HFF-Myc (cell line): ENCODE data around the gene BCL7A.

Source experiments
- DNase-seq: peaks from one replicate; pipeline ENCODE4 v3.0.0-alpha.2; 2011; ENCODE audit warnings: low read depth; ENCODE audit errors: extremely low read depth
- H3K4me3 ChIP-seq: replicated peaks from 2 replicates; pipeline ENCODE4 v1.5.1; 2011; ENCODE audit warnings: low read depth, mild to moderate bottlenecking, control low read depth, low read length
- CTCF ChIP-seq: IDR thresholded peaks from 2 replicates; pipeline ENCODE4 v1.5.1; 2012; ENCODE audit warnings: mild to moderate bottlenecking, low read depth, low read length, control low read depth; ENCODE audit errors: missing control alignments

Gene BCL7A

DNA sequence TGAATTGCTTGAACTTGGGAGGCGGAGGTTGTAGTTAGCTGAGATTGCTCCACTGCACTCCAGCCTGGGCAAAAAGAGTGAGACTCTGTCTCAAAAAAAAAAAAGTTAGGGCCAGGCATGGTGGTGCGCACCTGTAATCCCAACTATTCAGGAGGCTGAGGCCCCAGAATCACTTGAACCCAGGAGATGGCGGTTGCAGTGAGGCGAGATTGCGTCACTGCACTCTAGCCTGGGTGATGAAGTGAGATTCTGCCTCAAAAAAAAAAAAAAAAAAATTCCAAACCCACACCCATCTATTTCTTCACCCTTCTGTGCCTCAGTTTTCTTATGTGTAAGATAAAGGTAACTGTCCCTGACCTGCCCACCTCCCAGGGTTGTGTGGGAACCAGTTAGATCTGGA is 45.9 kb downstream of the BCL7A start:
- TF ChIP-seq CTCF: no peak
- DNase-seq: no peak
- no peak overlapping the region for H3K4me3 ChIP-seq

DNA sequence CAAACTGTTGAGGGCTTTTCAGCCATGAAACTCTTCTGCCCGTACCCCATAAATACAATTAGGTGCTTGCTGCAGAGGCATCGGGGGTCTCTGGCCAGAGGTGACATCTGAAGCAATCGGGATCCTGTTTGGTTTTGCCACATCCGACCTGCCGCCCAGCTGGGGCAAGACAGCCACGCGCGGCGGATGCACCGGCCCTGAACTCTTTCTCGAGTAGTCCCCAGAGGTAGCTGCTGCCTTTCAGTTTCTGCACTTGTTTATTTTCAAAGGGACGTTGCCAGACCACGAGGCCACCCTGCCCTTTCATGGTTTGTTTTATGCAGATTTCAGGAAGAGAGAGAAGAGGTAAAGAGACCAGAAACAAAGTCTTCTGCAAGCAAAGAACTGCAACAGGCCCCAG is 46.3 kb downstream of the BCL7A start:
- H3K4me3 ChIP-seq: no peak overlapping the region
- TF ChIP-seq CTCF: no peak
- DNase-seq: no peak

GRCh38 chr12:122072031-122072970 is 50.6 kb downstream of the BCL7A start:
- no peak for TF ChIP-seq CTCF
- DNase-seq: no peak
- H3K4me3 ChIP-seq: no peak overlapping the region

DNA sequence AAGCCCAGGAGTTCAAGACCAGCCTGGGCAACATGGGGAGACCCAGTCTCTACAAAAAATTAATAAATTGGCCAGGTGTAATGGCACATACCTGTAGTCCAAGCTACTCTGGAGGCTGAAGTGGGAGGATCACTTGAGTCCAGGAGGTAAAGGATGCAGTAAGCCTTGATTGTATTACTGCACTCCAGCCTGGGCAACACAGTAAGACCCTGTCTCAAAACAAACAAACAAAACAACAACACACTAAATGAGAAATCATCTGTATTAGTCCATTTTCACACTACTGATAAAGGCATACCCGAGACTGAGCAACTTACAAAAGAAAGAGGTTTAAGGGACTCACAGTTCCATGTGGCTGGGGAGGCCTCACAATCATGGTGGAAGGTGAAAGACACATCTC is 52.1 kb downstream of the BCL7A start:
- no peak for TF ChIP-seq CTCF
- no peak overlapping the region for H3K4me3 ChIP-seq
- DNase-seq: no peak

GRCh38 chr12:122076743-122077495 is 55.2 kb downstream of the BCL7A start:
- H3K4me3 ChIP-seq: no peak overlapping the region
- no peak for TF ChIP-seq CTCF
- no peak for DNase-seq

DNA sequence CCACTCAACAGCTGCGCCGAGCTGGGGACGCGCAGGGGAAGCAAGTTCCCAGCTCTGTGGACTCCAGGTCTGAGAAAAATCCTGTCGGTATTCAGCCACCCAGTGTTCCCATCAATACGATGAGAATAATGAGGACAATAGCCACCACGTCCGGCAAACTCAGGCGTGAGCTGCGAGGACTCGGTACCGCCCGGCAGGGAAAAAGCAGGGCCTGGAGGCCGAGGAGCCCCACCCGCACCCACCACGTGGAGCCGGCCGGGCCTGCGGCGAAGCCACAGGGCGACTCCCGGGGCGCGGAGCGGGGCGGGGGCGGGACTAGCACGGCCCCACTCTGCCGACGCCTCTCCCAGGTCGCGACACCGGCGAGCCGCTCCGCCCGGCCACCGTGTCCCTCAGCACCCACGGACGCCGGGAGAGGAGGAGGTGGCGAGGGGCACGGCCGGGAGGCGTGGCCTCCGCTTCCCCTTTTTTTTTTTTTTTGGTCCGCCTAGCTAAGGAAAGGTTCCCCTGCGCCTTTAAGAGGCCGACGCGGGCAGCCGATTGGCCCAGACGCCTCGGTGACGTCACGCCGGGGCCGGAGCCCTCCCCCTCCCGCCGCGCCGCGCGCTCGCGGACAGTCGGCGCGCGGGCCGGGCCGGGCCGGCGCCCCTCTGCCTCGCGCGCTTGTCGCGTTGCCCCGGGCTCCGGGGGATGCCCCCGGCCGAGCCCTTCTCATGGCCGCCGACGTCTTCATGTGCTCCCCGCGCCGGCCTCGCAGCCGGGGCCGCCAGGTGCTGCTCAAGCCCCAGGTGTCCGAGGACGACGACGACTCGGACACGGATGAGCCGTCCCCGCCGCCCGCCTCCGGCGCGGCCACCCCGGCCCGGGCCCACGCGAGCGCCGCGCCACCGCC is 56.7 kb downstream of the BCL7A start, which contains the start of gene MLXIP:
MLXIP (plus strand) TSS at position 616 of the 892 bp plus-strand sequence; CDS start at position 714, 98 bp downstream.
- peak; percentile 68 for DNase-seq
- TF ChIP-seq CTCF: no peak
- peak within 1 kb of the TSS; percentile 75 for H3K4me3 ChIP-seq
